HG03025 (cell line): ENCODE measurements around the gene SPSB3.

Experiments used
- ATAC-seq: cut with Tn5 transposase; IDR thresholded peaks from one replicate; pipeline ENCODE4 v1.9.1; 2021; ENCODE audit warnings: mild to moderate bottlenecking, moderate library complexity; ENCODE audit not compliant: unreplicated experiment, low FRiP score

Gene SPSB3

DNA sequence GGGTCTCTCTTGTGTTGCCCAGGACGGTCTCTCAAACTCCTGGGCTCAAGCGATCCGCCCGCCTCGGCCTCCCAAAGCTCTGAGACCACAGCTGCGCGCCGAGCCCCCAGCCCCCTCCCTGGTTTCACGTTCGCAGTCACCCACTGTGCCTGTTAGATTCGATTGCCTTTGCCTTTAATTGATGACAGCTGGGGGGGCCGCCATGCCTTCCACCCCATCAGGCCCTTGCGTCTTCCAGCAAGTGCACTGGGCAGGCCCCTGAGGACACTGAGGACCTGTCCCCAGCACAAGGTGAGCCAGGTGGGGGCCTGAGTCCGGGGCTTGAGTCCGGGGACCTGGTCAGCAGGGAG, 7.9 kb upstream of the SPSB3 start:
- no peak for ATAC-seq

DNA sequence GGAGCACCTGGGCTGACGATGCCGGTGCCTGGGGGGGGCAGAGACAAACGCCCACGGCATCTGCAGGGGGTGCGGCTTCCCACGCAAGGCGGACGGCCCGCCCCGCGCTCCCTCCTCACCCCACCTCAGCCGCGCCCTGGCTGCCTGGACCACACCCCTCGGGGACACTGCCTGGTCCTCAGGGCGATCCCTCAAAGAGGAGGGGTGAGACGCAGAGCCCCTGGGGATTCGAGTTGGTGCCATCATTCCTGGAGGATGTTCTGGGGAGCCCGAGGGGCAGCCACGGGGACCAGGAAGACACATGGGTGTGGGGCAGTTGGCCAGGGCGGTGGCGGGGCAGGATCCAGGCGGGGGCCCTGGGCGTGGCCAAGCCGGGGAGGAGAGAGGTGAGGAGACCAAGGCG, 7.3 kb upstream of the SPSB3 start:
- no peak for ATAC-seq

GRCh38 chr16:1788708-1789100, 6.3 kb upstream of the SPSB3 start:
- ATAC-seq: no peak

GRCh38 chr16:1788095-1788707, 5.8 kb upstream of the SPSB3 start:
- no peak for ATAC-seq

DNA sequence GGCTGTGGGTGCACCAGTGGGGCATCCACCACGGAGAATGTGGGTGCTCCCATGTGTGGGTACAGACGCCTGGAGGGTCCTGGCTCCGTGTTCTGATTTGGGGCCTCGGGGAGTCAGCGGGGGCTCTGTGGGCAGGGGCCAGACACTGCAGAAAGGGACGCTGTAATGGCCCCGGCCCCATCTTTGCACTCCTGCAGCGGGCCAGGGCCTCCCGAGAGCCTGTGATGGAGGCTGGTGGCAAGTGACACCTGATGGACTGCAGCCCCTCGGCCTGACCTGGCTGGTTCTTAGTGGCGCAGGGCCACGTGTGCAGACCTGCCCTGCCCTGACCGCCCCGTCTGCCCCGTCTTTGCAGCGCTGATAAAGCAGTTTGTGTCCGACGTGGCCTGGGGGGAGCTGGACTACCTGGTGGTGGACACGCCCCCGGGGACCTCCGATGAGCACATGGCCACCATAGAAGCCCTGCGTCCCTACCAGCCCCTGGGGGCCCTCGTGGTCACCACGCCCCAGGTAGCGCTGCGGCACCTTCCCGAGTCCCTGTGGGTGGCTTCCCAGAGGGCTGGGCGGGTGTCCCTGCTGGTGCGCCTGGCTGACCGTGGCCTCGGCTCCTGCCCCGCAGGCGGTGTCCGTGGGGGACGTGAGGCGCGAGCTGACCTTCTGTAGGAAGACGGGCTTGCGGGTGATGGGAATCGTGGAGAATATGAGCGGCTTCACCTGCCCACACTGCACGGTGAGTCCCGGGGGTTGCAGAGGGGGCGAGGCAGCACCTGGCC, 5.1 kb upstream of the SPSB3 start:
- no peak for ATAC-seq

GRCh38 chr16:1787056-1787321, 4.6 kb upstream of the SPSB3 start:
- ATAC-seq: no peak

- ATAC-seq: no peak
These were observed 4.1 kb upstream of the SPSB3 start for GRCh38 chr16:1786242-1787055.

DNA sequence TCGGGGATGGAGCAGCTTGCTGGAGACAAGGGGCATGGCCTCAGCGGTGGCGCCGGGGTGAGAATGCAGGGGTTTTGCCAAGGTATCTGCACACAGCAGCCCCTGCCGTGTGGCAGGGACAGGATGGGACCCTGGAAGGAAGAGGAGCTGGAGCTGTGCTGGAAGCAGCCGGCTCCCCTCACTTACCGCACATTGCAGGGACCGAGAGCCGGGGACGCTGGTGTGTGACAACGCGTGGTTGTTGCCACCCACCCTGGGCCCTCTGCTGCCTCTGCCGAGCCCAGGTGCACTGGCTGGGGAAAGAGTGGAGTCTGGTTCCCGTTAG, 3.4 kb upstream of the SPSB3 start:
- no peak for ATAC-seq

GRCh38 chr16:1784977-1785845, 2.8 kb upstream of the SPSB3 start:
- no peak for ATAC-seq

- peak; percentile 8 for ATAC-seq
These were observed 488 bp downstream of the SPSB3 start for GRCh38 chr16:1781758-1782407.

DNA sequence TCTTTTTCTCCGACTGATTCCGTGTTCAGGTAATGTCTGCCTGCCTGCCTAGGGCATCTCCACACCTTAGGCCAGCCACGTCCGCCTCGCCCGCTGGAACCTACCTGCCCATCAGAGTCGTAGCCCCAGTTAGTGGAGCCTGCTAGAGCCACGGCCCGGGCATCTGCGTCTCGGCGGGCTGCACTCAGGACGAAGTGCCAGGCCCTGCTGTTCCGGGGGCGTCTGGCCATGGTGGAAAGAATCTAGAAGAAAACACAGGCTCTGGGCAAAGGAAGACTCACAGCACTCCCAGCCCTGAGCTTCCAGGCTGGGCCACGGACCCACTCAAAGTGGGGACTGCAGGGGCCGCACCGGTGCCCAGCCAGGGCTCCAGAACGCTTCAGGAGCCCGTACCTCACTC, 1.1 kb downstream of the SPSB3 start:
- no peak for ATAC-seq

DNA sequence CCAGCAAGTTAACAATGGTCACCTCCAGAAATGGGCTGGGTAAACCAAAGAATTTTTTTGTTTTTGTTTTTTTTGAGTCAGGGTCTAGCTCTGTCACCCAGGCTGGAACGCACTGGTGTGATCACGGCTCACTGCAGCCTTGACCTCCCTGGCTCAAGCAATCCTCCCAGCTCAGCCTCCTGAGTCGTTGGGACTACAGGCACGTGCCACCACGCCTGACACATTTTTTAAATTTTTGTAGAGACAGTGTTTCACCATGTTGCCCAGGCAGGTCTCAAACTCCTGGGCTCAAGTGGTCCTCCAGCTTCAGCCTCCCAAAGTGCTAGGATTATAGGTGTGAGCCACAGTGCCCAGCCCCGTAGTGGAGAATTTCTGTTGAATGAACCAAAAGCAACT, 1.7 kb downstream of the SPSB3 start:
- ATAC-seq: no peak

DNA sequence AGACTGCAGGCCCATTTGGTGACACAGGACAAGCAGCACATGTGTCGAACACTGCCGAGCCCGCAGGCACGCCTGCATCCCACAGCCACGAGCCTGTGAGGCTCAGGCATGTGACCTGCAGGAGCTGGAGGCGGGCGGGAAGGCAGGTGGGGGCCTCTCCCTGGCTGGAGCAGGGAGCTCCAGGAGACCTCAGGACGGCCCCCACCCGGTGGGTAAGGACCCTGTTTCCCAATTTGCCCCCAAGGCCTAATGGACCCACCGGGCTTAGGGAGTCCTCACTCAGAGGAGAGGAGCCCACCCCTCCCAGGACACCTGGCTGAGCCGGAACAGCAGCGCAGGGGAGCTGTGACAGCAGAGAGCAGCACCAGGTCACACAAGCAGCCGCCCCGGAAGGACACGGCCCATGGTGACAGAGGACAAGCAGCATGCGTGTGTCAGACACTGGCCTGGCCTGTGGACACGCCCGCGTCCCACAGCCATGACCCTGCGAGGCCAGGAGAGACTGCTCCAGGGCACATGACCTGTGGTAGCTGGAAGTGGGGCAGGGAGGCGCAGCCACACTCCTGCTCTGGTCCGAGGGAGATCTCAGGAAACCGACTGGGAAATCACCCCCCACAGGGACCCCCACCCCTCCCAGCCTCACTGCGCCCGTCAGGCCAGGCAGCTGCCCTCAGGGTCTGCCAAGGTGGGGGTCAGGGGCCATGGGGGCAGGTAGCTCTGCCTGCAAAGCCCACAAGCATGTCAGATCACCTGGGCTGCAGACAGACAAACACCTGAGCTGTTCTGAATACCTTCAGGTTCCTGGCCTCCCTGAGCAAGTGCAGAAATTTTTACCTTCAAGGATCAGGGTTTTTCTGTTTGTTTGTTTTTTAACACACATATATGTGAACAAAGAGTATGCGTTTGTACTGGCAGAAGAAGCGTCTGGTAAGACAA, 2.4 kb downstream of the SPSB3 start:
- no peak for ATAC-seq

DNA sequence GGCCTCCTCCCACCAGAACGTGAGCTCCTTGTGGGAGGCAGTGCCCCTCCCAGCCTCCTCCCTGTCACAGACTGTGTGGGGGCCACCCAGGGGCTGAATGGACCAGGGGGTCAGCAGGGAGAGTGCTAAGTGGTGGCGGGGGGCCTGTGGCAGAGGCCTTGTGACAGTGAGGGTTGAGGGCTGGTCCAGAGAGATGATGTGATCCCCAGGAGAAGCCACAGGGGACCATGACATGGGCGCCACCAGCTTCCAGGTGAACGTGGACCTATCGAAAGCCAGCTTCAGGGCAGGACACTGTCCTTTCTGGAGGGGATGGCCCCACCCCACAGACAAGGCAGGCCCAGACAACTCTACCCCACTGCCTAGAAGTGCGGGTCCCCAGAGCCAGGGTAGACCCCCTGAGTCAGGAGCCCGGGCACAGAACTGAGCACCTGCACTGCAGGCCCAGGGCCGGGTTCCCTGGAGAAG, 3.1 kb downstream of the SPSB3 start:
- no peak for ATAC-seq

GRCh38 chr16:1778200-1779179, 3.9 kb downstream of the SPSB3 start:
- no peak for ATAC-seq

DNA sequence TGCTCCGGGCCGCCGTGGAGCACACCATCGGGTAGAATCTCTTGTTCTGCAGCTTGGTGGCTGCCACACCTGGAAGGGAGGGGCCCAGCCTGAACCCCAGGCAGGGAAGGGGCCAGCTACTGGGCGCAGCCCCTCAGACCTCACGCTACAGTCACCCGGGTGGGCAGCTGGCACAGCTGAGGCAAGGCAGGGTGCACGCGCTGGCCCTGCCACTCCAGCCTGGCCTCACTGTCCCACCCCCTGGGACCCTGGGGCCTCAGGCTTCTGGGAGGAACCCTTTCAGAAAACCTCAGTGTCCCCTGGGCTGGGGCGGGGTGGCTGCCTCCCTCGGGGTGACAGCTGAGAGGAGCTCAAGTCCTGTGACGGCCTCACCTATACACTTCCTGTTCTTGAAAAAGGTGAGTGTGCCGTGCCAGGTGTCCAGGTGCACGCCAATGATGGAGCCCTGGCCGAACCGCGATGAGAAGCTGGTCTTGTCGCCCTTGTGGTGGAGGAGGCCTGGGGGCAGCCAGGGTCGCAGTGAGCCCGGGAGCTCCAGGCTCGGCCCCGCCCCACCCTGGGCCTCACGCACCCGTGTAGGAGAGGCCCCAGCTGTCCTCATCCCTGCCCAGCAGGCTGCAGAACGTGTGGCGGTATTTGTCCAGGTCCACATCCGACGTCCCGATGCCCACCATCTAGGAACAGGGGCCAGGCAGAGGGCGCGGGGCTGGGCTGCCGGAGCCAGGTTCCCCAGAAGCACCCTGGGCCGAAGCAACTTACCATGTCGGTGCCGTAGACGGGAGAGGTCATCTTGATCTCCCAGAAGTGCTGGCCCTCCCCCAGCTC, 4.8 kb downstream of the SPSB3 start:
- ATAC-seq: no peak

DNA sequence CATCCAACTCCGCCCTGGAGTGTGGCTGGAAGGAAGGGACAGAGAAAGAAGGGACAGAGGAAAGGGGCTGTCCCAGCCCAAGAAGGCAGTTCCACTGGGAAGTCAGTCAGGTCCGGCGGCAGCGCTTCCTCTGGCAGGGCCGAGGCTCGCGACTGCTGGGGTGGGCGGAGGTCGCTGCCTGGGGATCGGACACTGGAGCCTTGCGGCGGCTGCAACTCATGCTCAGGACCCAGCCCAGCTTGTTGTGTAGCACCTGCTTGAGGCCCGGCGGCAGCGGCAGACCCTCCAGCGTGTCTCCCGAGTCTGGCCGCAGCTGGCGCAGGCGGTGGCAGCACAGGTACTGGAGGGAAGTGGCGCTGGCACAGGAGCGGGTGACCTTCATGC, 5.4 kb downstream of the SPSB3 start:
- no peak for ATAC-seq

DNA sequence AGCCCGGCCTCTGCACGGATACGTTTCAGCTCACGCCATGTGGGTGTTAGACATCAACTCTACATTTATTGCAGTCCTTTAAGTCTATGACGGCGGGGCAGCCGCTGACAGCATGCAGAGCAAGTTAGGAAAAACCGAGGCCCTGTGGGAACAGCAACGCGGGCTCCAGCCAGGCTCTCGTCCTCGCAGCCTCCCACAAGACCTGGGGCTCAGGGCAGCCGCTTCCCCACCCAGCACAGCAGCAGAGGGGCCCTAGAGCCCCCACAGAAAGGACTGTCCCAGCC, 5.8 kb downstream of the SPSB3 start:
- ATAC-seq: no peak
